Stimulated activated naive CD8-positive, alpha-beta T cell treated with anti-CD3 and anti-CD28 coated beads, Interleukin-15, Interleukin-2, amounts not matched to agents 100 U/mL and 50 U/mL, for 24 hours (primary cell): Measurements from ENCODE around the gene ZNF446.
A peak's percentile ranks its signal among the peaks of the same experiment; 100 is the strongest.
"Not testable (repeated sequence)": the region's sequence is repeated elsewhere in the genome, so short reads cannot be mapped to it uniquely, and the experiment has no call there.

Experiments used
- ATAC-seq: fragments of 150-1000 bp; cut with Tn5 transposase; one replicate; pipeline ENCODE4 v1.10.0; 2021
- DNase-seq: peaks from one replicate; pipeline ENCODE4 v3.0.0; 2021

The ZNF446 gene

GRCh38 chr19:58475714-58476497, at the start of gene ZNF446:
Gene ZNF446 (plus strand): TSS chr19:58476352. CDS start chr19:58477219, 867 bp downstream.
- ATAC-seq, result peak; percentile 88
- DNase-seq, result peak; percentile 95

- ATAC-seq (no peak), DNase-seq (no peak)
Observed at GRCh38 chr19:58428617-58429016, 47.5 kb upstream of the ZNF446 start.

GRCh38 chr19:58429745-58430144, 46.4 kb upstream of the ZNF446 start:
- DNase-seq (no peak), ATAC-seq (no peak)

- no peak for DNase-seq
- ATAC-seq, result no peak
Observed at GRCh38 chr19:58434217-58434616, 41.9 kb upstream of the ZNF446 start.

GRCh38 chr19:58439576-58440554, 36.3 kb upstream of the ZNF446 start, which contains the start of gene ZNF132:
Gene ZNF132 (minus strand): TSS chr19:58440153. CDS start chr19:58439821, 332 bp downstream.
- ATAC-seq, result peak; percentile 99
- peak; percentile 91 for DNase-seq

- no peak for DNase-seq
- ATAC-seq, result no peak
Observed at GRCh38 chr19:58440556-58440955, 35.6 kb upstream of the ZNF446 start.

- ATAC-seq, DNase-seq: not testable (repeated sequence)
Observed at GRCh38 chr19:58442986-58443385, 33.2 kb upstream of the ZNF446 start.

- ATAC-seq, DNase-seq: not testable (repeated sequence)
Observed at GRCh38 chr19:58448860-58449259, 27.3 kb upstream of the ZNF446 start.

- not testable (repeated sequence) for ATAC-seq, DNase-seq
Observed at GRCh38 chr19:58449980-58450379, 26.2 kb upstream of the ZNF446 start.

GRCh38 chr19:58450856-58451357, 25.2 kb upstream of the ZNF446 start:
- peak; percentile 1 for ATAC-seq
- DNase-seq, result no peak

- DNase-seq, result peak; percentile 95
- peak; percentile 99 for ATAC-seq
Observed at GRCh38 chr19:58451358-58452101, 24.6 kb upstream of the ZNF446 start, which contains the start of gene ZNF324B. Gene ZNF324B (plus strand): TSS chr19:58451622. CDS start chr19:58453702, 2,080 bp downstream.

- DNase-seq (no peak), ATAC-seq (no peak)
Observed at GRCh38 chr19:58453743-58454142, 22.4 kb upstream of the ZNF446 start.

- ATAC-seq, result no peak
Observed at GRCh38 chr19:58455306-58455705, 20.8 kb upstream of the ZNF446 start.

GRCh38 chr19:58456111-58456510, 20.0 kb upstream of the ZNF446 start:
- ATAC-seq, result no peak

More at GRCh38 chr19:58455306-58455705, 20.8 kb upstream of the ZNF446 start:
- no peak for DNase-seq

GRCh38 chr19:58460039-58460438, 16.1 kb upstream of the ZNF446 start:
- DNase-seq (no peak), ATAC-seq (peak; percentile 44)

More at GRCh38 chr19:58456111-58456510, 20.0 kb upstream of the ZNF446 start:
- no peak for DNase-seq

GRCh38 chr19:58466089-58466759, 9.9 kb upstream of the ZNF446 start:
- ATAC-seq (peak; percentile 4), DNase-seq (no peak)

GRCh38 chr19:58466760-58467589, 9.2 kb upstream of the ZNF446 start, which contains the start of gene ZNF324:
Gene ZNF324 (plus strand): TSS chr19:58467080. CDS start chr19:58469186, 2,106 bp downstream.
- peak; percentile 97 for ATAC-seq
- peak; percentile 99 for DNase-seq

GRCh38 chr19:58468216-58468839, 7.8 kb upstream of the ZNF446 start:
- ATAC-seq (no peak), DNase-seq (no peak)
